DMS 273 (cell line): ENCODE results near the gene RNU7-1.

ENCODE experiments used
- DNase-seq: peaks from one replicate; lab custom pipeline; 2025; ENCODE audit not compliant: unreplicated experiment; lab: John Stamatoyannopoulos, UW

RNU7-1 gene

DNA sequence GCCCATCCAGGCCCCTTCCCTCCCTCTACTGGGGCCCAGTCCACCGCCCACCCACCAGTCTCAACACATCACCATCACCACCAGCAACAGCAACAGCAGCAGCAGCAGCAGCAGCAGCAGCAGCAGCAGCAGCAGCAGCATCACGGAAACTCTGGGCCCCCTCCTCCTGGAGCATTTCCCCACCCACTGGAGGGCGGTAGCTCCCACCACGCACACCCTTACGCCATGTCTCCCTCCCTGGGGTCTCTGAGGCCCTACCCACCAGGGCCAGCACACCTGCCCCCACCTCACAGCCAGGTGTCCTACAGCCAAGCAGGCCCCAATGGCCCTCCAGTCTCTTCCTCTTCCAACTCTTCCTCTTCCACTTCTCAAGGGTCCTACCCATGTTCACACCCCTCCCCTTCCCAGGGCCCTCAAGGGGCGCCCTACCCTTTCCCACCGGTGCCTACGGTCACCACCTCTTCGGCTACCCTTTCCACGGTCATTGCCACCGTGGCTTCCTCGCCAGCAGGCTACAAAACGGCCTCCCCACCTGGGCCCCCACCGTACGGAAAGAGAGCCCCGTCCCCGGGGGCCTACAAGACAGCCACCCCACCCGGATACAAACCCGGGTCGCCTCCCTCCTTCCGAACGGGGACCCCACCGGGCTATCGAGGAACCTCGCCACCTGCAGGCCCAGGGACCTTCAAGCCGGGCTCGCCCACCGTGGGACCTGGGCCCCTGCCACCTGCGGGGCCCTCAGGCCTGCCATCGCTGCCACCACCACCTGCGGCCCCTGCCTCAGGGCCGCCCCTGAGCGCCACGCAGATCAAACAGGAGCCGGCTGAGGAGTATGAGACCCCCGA lies 6.8 kb upstream of the RNU7-1 start:
- no peak for DNase-seq

DNA sequence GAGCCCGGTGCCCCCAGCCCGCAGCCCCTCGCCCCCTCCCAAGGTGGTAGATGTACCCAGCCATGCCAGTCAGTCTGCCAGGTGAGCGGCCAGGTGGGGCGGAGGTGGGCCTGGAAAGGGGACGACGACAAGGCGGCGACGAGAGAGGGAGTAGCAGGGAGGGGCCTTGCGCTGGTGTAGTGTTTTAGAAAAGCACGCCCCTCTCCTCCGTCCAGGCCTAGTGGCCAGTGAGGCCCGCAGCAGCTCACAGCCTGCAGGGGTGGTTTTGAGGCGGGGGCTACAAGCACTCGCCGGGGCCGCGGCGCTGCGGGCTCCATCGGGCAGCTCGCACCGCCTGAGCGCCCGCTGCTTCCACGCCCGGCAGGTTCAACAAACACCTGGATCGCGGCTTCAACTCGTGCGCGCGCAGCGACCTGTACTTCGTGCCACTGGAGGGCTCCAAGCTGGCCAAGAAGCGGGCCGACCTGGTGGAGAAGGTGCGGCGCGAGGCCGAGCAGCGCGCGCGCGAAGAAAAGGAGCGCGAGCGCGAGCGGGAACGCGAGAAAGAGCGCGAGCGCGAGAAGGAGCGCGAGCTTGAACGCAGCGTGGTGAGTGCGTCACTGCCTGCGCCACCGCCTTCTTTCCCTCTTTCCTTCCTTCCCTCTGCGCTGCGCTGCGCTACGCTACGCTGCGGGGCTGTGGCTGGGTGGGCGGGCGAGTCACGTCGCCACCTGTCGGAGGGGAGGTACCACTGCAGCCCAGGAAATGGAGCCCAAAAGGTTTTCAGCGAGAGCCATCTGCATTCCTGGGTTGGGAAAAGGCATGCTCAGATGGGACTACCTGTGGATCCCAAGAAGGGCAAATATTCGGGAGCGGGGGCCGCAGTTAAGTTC lies 5.9 kb upstream of the RNU7-1 start:
- DNase-seq: peak; percentile 97

DNA sequence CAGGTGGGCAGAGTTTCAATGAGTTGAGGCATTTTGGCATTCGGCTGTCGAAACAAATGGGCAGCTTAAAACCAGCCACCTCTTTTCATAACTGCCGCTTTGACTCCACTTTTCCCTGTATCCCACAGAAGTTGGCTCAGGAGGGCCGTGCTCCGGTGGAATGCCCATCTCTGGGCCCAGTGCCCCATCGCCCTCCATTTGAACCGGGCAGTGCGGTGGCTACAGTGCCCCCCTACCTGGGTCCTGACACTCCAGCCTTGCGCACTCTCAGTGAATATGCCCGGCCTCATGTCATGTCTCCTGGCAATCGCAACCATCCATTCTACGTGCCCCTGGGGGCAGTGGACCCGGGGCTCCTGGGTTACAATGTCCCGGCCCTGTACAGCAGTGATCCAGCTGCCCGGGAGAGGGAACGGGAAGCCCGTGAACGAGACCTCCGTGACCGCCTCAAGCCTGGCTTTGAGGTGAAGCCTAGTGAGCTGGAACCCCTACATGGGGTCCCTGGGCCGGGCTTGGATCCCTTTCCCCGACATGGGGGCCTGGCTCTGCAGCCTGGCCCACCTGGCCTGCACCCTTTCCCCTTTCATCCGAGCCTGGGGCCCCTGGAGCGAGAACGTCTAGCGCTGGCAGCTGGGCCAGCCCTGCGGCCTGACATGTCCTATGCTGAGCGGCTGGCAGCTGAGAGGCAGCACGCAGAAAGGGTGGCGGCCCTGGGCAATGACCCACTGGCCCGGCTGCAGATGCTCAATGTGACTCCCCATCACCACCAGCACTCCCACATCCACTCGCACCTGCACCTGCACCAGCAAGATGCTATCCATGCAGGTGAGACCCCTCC lies 5.0 kb upstream of the RNU7-1 start:
- DNase-seq: no peak

DNA sequence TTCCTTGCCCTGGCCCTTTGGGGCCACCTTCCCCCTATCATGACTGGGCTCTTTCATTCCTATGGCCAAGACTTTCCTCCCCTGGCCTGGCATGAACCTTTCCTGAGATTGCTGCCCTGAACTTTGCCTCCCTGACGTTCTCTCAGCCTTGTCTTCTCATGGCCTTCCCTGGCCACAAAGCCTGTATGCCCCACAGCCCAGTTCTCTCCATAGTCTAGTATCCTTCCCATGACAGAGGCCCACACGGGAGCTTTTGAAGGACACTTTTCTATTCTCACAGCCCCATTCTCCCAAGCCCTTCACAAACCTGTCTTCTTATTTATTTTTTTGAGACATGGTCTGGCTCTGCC lies 4.5 kb upstream of the RNU7-1 start:
- no peak for DNase-seq

DNA sequence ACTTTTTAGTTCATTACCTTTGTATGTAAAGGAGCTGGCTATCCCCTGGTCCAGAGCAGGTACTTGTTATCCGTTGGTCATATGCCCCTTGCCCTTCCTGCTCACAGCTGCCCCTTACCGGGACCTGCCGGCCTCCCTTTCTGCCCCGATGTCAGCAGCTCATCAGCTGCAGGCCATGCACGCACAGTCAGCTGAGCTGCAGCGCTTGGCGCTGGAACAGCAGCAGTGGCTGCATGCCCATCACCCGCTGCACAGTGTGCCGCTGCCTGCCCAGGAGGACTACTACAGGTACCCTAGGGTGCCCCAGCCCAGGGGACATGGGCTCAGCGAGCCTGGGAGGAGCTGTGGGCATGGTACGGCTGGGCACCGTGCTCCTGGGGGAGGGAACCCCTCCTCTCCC lies 2.3 kb upstream of the RNU7-1 start:
- no peak for DNase-seq

DNA sequence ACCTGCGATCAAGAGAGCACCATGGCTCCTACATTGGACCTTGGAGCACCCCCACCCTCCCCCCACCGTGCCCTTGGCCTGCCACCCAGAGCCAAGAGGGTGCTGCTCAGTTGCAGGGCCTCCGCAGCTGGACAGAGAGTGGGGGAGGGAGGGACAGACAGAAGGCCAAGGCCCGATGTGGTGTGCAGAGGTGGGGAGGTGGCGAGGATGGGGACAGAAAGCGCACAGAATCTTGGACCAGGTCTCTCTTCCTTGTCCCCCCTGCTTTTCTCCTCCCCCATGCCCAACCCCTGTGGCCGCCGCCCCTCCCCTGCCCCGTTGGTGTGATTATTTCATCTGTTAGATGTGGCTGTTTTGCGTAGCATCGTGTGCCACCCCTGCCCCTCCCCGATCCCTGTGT lies 1.8 kb upstream of the RNU7-1 start:
- no peak for DNase-seq

DNA sequence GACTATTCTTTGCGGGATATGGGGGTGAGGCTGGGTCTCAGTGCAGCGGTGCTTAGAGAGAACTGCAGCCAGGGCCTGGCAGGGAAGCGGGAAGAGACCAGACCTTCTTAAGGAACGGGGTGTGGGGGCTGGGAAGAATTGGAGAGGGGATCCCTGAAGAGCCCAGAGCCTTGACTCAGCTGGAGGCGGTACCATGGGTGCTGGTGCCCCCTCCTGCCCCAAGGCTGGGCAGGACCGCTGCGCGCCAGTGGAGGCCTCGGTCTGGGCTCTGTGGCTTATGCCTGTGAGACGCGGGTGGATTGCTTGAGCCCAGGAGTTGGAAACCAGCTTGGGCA lies 1.3 kb upstream of the RNU7-1 start:
- no peak for DNase-seq

DNA sequence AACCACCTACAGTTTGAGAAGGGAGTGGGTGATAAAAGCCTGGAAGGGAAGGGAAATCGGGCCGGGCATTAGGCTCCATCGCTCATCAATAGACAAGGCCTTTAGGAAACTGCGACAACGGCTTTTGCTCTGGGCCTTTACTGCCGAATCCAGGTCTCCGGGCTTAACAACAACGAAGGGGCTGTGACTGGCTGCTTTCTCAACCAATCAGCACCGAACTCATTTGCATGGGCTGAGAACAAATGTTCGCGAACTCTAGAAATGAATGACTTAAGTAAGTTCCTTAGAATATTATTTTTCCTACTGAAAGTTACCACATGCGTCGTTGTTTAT lies 261 bp upstream of the RNU7-1 start:
- DNase-seq: peak; percentile 92

DNA sequence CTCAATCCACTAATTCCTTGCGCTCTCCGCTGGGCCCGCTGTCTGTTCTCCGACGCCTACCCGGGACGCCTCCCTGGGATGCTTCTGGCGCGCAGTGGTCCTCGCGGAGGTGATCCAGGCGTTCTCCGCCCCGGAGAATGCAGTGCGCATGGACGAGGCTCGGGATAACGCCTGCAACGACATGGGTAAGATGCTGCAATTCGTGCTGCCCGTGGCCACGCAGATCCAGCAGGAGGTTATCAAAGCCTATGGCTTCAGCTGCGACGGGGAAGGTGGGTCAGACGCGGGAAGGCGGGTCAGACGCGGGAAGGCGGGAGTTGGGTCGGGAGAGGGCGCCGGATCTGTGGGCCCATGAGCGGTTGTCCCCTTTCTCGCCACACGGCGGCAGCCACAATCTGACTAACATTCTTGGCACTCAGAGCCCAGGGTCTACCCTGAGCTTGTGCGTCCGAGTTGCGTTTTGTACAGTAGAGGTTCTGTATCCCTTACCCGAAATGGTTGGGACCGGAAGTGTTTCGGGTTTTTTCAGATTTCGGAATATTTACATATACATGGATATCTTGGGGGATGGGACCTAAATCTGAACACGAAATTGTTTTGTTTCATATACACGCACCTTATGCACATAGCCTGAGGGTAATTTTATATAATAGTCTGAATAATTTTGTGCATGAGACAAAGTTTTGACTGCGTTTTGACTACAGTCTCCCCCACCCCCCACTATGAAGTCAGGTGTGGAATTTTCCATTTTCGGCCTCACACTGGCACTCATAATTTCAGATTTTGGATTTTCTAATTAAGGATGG lies 968 bp downstream of the RNU7-1 start:
- peak; percentile 95 for DNase-seq

DNA sequence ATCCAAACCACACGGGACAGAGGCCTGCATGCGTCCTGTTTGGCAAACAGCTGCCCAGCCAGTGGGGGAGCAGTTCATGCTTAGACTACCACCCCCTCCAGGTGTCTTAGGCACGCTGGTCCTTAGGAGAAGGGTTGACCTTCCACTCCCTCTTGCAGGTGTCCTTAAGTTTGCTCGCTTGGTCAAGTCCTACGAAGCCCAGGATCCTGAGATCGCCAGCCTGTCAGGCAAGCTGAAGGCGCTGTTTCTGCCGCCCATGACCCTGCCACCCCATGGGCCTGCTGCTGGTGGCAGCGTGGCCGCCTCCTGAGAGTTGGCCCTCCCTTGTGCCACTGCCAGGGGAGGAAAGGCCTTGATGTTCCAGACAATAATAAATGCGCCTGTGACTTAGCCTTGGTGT lies 2.0 kb downstream of the RNU7-1 start:
- DNase-seq: no peak

DNA sequence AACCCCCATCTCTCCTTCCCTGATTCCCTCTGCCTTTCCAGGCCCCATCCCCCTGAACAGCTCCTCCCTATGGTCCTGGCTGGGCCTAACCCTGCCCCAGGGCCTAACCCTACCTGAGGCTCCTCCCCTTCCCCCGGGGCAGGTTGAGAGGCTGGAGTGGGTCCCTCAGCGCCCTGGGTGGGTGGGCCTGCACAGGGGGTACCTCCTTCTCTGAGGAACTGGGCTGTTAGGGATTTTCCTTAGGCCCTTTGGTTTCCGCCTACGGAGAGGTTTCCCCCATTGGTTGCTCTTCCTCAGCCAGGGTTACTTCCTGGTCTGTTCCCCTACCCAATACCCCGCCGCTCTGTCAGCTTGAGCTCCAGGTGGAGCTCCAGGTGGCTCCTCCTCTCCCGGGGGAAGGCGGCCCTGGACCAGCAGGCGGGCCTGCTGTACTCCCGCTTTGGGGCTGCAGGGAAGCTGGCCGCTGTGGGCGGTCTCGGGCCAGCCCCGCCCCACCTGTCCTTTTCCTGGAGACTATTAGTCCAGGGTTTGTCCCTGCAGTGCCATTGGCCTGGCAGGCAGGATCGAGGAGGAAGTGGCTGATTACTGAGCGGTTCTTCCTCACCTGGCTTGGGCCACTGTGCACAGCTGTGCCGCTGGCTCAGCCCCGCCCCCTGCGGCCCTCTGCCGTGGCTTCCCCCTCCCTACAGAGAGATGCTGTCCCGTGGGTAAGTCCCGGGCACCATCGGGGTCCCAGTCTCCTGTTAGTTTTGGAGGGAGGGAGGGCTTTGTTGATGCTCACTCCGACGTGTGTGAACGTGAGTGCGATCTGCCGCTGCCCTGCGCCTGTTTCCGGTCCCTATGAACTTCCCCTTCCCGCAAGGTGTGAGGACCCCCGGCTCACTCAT lies 2.7 kb downstream of the RNU7-1 start:
- DNase-seq: no peak

DNA sequence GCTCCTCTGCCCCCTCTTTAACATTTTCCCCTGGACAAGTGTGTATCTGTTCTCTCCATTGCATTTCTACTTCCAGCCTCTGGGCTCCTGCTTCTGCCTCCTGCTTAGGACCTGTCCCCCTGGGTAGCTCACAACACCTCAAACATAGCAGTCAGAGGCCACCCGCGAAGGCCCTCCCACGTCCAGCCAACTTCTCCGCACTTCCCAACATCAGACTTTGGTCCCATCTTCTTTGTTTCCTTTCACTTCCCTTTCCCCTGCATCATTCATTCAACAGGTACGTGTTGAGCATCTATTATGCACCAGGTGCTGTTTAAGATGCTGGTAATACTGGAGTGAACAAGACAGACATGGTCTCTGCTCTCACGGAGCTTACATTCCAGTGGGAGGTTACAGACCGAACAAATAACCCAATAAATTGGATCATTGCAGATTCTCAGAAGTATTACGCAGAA lies 3.3 kb downstream of the RNU7-1 start:
- DNase-seq: no peak

DNA sequence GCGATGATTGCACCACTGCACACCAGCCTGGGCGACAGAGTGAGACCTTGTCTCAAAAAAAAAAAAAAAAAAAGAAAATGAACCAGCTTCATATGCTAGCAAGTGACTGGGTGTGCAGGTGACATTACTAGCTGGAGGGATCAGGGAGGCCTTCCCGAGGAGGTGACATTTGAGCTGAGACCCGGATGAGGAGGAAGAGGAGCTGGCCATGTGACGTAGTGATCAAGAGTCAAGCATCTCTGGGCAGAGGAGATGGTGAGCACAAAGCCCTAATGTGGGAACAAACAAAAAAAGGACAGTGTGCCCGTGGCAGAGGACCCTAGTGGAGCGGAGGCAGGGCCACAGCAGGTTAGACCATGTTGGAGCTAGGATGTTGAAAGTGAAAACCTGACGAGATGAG lies 4.0 kb downstream of the RNU7-1 start:
- DNase-seq: no peak

DNA sequence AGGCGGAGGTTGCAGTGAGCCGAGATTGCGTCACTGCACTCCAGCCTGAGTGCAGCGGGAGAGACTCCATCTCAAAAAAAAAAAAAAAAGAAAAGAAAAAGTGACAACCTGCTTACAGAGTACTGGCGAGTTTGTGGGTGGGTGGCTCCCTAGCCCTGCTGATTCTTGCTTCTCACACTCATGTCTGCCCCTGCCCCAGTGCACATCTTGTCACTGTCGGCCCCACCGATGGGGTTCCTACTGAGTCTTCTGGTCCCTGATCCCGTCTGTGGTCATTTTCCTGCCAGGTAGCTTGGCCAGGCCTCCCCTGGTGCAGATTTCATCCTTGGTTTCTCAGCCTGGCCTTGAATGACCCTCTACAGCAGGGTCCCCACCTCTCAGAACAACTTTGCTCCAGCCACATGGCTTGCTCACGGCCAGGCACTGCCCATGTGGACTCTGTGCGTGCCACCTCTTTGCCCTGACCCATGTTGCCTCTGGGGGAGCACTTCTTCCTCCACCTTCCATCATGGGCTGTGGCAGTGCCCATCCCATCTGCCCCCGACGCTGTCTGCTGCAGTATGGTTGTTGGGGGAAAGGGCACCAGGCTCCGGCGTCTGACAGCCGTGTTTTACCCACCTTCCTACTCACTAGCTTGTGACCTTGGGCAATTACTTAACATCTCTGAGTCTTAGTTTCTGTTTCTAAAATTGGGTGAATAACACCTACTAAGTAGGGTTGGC lies 5.4 kb downstream of the RNU7-1 start:
- no peak for DNase-seq

DNA sequence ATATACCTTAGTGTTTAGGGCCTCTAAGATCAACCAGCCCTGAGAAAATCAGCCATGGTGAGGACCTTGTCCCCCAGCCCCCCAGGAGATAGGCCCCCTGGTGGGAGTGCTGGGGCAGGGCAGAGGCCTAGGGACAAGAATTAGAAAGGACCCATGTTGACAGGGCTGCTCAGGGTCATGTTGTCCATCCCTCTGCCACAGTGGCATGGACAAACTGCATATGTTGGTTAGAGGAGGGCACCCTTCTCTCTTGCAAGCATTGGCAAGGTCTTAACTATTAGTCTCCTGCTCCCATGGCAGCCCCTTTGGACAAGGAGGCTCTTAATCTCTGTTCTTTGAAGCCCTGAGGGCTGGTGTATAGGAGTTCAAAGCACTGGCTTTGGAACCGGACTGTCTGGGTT lies 6.8 kb downstream of the RNU7-1 start:
- no peak for DNase-seq

DNA sequence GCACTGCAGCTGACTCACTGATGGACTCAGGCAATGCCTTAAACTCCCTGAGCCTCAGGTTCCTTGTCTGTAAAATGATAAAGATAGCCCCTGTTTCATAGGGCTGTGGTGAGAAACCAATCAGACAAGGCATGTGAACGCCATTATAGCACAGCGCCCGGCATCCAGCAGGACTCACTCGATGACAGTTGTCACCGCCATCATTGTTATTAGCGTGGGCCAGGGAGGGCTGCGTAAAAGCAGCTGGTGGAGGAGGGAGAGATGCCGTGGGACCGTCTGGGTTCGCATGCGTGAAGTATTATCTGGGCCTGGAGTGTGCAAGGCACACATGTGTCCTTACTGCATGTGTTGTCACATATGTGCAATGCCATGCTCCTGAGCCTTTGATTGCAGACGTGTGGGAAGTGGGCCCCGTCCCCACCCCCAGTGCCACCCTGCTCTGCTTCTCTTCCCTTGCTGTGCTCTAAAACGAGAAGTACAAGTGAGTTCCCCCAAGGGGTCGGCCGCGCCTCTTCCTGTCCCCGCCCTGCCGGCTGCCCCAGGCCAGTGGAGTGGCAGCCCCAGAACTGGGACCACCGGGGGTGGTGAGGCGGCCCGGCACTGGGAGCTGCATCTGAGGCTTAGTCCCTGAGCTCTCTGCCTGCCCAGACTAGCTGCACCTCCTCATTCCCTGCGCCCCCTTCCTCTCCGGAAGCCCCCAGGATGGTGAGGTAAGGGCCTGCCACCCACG lies 7.4 kb downstream of the RNU7-1 start, which contains the start of gene PTPN6:
Gene PTPN6, plus strand, starts transcription at position 546 of the 730 bp plus-strand sequence. Its CDS starts 157 bp downstream, at position 703.
- no peak for DNase-seq

DNA sequence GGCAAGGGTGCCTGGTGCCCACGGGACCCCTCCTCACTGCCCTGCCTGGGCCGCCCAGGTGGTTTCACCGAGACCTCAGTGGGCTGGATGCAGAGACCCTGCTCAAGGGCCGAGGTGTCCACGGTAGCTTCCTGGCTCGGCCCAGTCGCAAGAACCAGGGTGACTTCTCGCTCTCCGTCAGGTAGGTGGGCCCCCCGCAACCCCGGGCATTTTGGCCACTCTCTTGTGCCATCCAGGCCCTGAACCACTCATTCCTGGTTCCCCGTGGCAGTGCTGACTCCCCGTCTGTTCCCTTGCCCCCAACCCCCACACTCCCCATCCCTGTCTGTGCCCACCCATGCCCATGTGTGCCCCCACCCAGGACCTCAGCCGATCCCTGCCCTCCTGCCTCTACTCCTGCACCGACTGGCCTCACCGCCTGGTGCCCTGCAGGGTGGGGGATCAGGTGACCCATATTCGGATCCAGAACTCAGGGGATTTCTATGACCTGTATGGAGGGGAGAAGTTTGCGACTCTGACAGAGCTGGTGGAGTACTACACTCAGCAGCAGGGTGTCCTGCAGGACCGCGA lies 8.0 kb downstream of the RNU7-1 start:
- DNase-seq: no peak
